HG03432 (cell line): ENCODE results near the gene PLS3.

Experiments used
- ATAC-seq: cut with Tn5 transposase; IDR thresholded peaks from one replicate; pipeline ENCODE4 v1.9.1; 2021; ENCODE audit warnings: mild to moderate bottlenecking, moderate library complexity; ENCODE audit not compliant: unreplicated experiment

PLS3 gene

DNA sequence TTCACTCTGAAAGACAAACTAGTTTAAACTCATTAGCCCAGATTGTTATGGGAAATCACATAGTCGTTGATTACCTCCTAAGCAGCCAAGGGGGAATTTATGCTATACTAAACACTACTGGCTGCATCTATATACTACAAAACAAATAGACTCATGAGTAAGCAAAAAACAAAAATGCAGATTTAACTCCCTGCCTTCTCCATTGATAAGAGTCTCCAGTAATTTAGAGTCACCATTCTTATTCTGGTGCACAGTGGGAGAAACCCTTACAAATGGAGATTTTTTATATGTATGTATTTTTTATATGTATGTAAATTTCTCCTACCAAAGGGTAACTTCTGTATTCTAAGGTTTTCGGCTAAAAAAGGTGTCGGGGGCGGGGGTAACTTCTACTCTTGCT, 126.6 kb downstream of the PLS3 start:
- ATAC-seq, result no peak

DNA sequence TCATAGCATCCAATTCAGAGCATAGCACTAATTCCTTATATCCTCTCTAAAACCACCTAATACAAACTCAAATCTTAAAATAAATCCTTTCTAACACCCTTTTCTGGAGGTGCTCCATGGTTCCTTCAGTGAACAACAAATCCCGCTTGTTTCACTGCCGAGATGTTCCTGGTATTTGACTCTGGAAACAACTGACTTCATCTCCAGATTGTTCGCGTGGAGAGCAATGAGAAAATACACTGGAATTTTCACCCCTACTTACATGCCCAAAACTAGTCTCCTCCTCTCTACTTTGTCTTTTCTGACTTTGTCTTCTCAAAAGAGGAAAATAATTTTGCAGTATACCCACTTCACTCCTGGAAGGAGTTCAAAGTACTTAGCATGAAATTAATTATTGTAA, 129.0 kb downstream of the PLS3 start:
- ATAC-seq, result no peak

DNA sequence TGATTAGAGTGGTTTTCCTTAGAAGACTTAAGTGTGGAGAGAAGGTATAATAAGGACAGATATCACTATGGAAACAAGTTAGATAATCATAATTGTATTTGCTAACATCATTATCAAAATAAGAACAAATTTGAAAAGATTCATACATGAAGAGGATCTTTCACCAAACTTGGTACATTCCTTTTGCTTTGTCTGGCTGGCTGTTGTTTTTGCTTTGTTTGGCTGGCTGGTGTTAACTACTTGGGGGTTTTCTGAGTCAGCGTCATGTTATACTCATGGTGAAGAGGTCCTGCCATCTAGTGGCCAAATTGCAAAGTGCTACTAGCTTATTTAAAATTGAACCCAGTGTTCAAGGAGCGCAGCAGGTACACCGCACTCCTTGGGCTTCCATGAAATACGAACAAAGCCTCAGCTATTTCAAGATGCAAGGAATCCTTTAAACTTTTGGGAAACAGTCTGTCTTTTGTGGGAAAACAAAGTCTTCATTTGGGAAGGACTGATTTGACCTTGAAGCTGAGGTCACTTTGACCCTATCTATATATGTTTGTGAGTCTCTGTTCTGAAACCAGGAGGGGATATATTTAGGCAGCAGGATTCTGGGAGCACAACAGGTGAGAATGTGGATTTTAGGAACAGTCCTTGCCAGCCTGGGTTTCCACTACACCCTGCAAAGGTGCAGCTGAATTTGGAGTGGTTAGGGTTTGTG, 129.7 kb downstream of the PLS3 start:
- ATAC-seq, result peak; percentile 93

DNA sequence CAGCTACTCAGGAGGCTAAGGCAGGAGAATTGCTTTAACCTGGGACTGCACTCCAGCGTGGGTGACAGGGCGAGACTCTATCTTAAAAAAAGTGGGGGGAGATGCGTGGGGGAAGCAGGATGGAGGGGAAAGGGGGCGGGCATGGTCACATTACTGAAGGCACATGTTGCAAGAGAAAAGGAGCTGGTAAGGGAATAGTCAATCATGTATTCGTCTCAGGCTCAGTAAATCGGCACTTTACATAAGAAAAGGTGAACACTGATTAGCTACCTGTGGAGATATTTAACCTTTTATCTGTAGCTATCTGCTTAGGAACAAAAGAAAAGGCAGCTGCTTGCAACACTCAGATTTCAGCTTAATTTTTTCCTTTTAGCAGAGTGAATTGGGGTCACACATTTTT, 132.5 kb downstream of the PLS3 start:
- no peak for ATAC-seq

DNA sequence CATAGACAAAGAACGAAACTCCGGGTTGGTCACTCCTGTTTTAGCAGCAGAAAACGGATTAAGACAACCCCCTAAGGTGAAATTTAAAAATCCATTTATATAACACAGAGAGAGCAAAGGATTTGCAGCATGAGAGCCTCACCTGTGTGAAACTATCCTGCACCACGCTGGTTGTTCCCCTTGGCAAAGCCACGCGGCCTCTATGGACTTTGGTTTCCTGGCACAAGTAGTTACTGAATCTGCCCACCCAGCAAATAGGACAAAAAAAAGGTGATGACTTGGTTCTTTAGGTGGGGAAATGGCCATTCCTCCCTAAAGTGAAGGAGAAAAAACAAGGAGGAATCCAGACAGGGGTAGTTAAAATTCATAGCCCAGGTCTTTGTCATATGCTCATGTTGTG, 133.1 kb downstream of the PLS3 start:
- no peak for ATAC-seq

DNA sequence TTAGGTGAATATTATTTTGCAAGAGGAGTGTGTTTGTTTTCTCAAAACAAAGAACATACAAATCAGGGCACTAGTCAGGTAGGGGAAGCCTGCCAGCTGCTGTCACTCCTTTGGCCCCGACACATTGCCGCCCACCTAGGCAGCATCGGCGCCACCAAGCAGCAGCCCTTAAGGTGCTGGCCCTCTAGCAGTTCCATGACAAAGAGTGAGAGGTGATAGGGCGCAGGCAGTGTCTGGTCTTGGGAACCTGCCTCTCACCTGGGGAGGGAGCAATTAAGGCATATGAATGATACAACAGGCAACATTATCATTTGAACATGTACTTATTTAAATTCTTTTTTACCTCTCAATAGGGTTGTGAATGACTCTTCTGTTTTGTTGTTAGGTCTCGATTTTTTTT, 135.1 kb downstream of the PLS3 start:
- no peak for ATAC-seq

DNA sequence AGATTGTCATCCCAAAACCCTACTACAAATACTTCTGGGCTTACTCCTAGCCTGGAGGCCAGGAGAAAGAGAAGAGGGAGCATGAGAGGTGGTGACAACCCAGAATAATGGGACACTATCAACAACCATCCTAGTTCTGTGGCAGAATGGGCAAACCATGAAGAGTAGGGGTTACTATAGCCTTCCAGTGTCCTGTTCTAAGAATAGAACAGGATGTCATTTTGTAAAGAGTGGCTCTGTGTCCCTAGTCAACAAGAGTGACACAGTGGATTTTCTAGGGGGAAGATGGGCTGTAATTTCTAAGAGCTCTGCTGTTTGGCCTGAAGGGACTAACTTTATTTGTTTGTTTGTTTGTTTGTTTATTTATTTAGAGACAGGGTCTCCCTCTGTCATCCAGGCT, 136.0 kb downstream of the PLS3 start:
- no peak for ATAC-seq

DNA sequence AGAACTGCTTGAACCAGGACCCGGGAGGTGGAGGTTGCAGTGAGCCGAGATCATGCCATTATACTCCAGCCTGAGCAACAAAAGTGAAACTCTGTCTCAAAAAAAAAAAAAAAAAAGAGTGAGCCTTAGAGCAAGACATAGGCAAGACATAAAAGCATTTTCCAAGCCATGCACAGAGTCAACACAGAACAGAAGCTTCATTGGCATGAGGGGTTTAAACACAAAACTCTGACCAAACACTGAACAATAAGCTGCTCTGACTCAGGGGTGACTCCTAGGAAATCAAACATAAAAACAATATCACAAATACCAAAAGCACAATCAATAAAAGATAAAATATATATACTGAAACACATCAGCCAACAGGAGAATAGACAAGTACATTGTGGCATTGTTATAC, 136.8 kb downstream of the PLS3 start:
- ATAC-seq, result no peak
